GM12878 (cell line): ENCODE results near the gene ABHD2. TPM values are rescaled to one million over a fixed set of nuclear protein-coding genes. Genes with fewer than 3 reads are reported as not detected.

Source experiments
- ATAC-seq: fragments of 200-7000 bp; cut with Tn5 transposase; 3 replicates; pipeline ENCODE4 v1.9.1; 2020; ENCODE audit warnings: mild to moderate bottlenecking, moderate library complexity
- BruUV-seq: library from RNA; stranded (reverse); fragments of 400-500 nt; replicated peaks from 2 replicates; lab custom pipeline; 2021; lab: Mats Ljungman, UMichigan
- CTCF ChIA-PET: fragments of 300-600 bp; sonication (Branson Sonifier 250); formaldehyde crosslinking; extraction: SDS; loops from one replicate; lab custom pipeline; 2021; ENCODE audit warnings: inconsistent platforms; lab: Yijun Ruan, JAX
- POLR2A ChIA-PET: fragments of 350-600 bp; formaldehyde crosslinking; extraction: SDS; loops from one replicate; lab custom pipeline; 2021; ENCODE audit warnings: inconsistent platforms; lab: Charles Lee
- RAD21 ChIA-PET: fragments of 300-600 bp; sonication (Branson Sonifier 250); formaldehyde crosslinking; loops from one replicate; lab custom pipeline; 2023; ENCODE audit warnings: antibody characterized with exemption; ENCODE audit not compliant: unreplicated experiment; lab: Charles Lee
- SMC1A ChIA-PET: fragments of 300-600 bp; sonication (Branson Sonifier 250); formaldehyde crosslinking; loops from one replicate; lab custom pipeline; 2023; ENCODE audit not compliant: unreplicated experiment, uncharacterized antibody; lab: Charles Lee
- DNase-seq: peaks from one replicate; pipeline ENCODE4 v3.0.0-alpha.2; 2011; ENCODE audit warnings: low read depth, low spot score
- FAIRE-seq: peaks from 3 replicates; lab custom pipeline; 2011; peaks lifted over from hg19 to GRCh38; lab: Jason Lieb, UNC
- H2AFZ ChIP-seq: 2 replicates; pipeline ENCODE4 v1.6.0; 2011; ENCODE audit warnings: low read depth, low read length, control low read depth; ENCODE audit not compliant: control insufficient read depth
- H3K27ac ChIP-seq: 2 replicates; pipeline ENCODE4 v1.5.1; 2011; ENCODE audit warnings: control low read depth; ENCODE audit not compliant: control insufficient read depth, insufficient read depth
- H3K27me3 ChIP-seq, 2 experiments: replicated peaks in 1 of 2; 2 replicates each; pipeline versions ENCODE4 v1.6.0 to v1.6.1; 2011; ENCODE audit warnings: low read length in 1 of 2; ENCODE audit not compliant: control insufficient read depth in 2 of 2, insufficient read depth in 2 of 2
- H3K36me3 ChIP-seq, 2 experiments: 2 replicates each; pipeline ENCODE4 v1.5.1; 2011; ENCODE audit warnings: low read length in 1 of 2; ENCODE audit not compliant: control insufficient read depth in 2 of 2, insufficient read depth in 2 of 2
- H3K4me1 ChIP-seq: 2 replicates; pipeline ENCODE4 v1.6.1; 2011; ENCODE audit warnings: mild to moderate bottlenecking, low read length, moderate library complexity, mixed read lengths; ENCODE audit not compliant: control insufficient read depth, insufficient read depth
- H3K4me2 ChIP-seq: 2 replicates; pipeline ENCODE4 v1.6.0; 2011; ENCODE audit warnings: control low read depth; ENCODE audit not compliant: control insufficient read depth, insufficient read depth
- H3K4me3 ChIP-seq: fragments of 200-600 bp; sonication (generic); 2 replicates; pipeline ENCODE4 v1.5.1; 2016
- H3K79me2 ChIP-seq: 2 replicates; pipeline ENCODE4 v1.6.0; 2011; ENCODE audit warnings: low read length; ENCODE audit not compliant: control insufficient read depth, insufficient read depth
- H3K9ac ChIP-seq: 2 replicates; pipeline ENCODE4 v1.8.0; 2011; ENCODE audit warnings: low read length, control low read depth, mixed read lengths; ENCODE audit not compliant: control insufficient read depth, insufficient read depth
- H3K9me3 ChIP-seq: replicated peaks from 3 replicates; pipeline ENCODE4 v1.5.1; 2011; ENCODE audit warnings: mild to moderate bottlenecking, low read length; ENCODE audit not compliant: control insufficient read depth, insufficient read depth
- H4K20me1 ChIP-seq: 2 replicates; pipeline ENCODE4 v1.6.0; 2011; ENCODE audit not compliant: control insufficient read depth, insufficient read depth
- ATF7 ChIP-seq: fragments of 450-650 bp; IDR thresholded peaks from 2 replicates; pipeline ENCODE4 v1.6.1; 2016; ENCODE audit warnings: low read depth, mild to moderate bottlenecking
- BACH1 ChIP-seq: fragments of 450-650 bp; IDR thresholded peaks from 2 replicates; pipeline ENCODE4 v1.6.1; 2017; ENCODE audit warnings: mild to moderate bottlenecking, borderline replicate concordance
- BMI1 ChIP-seq: fragments of 450-650 bp; IDR thresholded peaks from 2 replicates; pipeline ENCODE4 v1.6.1; 2016; ENCODE audit warnings: mild to moderate bottlenecking, moderate library complexity, borderline replicate concordance
- CEBPZ ChIP-seq: fragments of 150-350 bp; IDR thresholded peaks from 2 replicates; pipeline ENCODE4 v1.6.1; 2016; ENCODE audit warnings: low read depth, low read length
- CREM ChIP-seq: IDR thresholded peaks from 2 replicates; pipeline ENCODE4 v1.6.1; 2014; ENCODE audit warnings: antibody characterized with exemption, low read depth
- EZH2 ChIP-seq: IDR thresholded peaks from 2 replicates; pipeline ENCODE4 v1.6.1; 2012; ENCODE audit warnings: low read depth, mild to moderate bottlenecking, control low read depth, inconsistent platforms, low read length, borderline replicate concordance; ENCODE audit not compliant: control insufficient read depth
- FOXM1 ChIP-seq: IDR thresholded peaks from 2 replicates; pipeline ENCODE4 v1.6.1; 2012; ENCODE audit warnings: low read depth, mild to moderate bottlenecking, inconsistent platforms, low read length, moderate library complexity
- NR2C1 ChIP-seq: fragments of 450-650 bp; IDR thresholded peaks from 2 replicates; pipeline ENCODE4 v1.6.1; 2017; ENCODE audit warnings: antibody characterized with exemption, mild to moderate bottlenecking, moderate library complexity
- NR2F1 ChIP-seq: fragments of 450-650 bp; conservative IDR thresholded peaks from 2 replicates; pipeline ENCODE4 v1.6.1; 2017; ENCODE audit warnings: mild to moderate bottlenecking
- STAT3 ChIP-seq: IDR thresholded peaks from 2 replicates; pipeline ENCODE4 v1.6.1; 2011; ENCODE audit warnings: low read depth, low read length, improper control_type of control experiment
- ZBTB40 ChIP-seq: fragments of 450-650 bp; IDR thresholded peaks from 2 replicates; pipeline ENCODE4 v1.6.1; 2016; ENCODE audit warnings: mild to moderate bottlenecking, moderate library complexity, borderline replicate concordance
- WGBS: methylation state at CpG from one replicate; pipeline ENCODE4 v1.1.6; 2016; ENCODE audit warnings: low lambda C conversion rate; ENCODE audit not compliant: insufficient replicate concordance, insufficient coverage; ENCODE audit errors: missing lambda C conversion rate; 5-methylcytosine and 5-hydroxymethylcytosine counted together
- in situ Hi-C: fragments of 300-500 bp; cut with MboI; formaldehyde crosslinking; loops from 9 replicates; pipeline ENCODE4 v1.14.3; 2018; ENCODE audit warnings: mixed read lengths
- intact Hi-C: fragments of 100-400 bp; cut with micrococcal nuclease; formaldehyde crosslinking; loops from one replicate; pipeline ENCODE4 v1.14.2; 2022; ENCODE audit not compliant: unreplicated experiment
- polyA plus RNA-seq, 11 experiments: library from polyadenylated mRNA; depleted of rRNA in 4 of 11; unstranded in 6 of 11; stranded (reverse) in 5 of 11; fragments of >200 nt; fragmentation: Nextera tagmentation in 4 of 11; fragmentation: Illumina TruSeq in 1 of 11; extraction: Ambion mirVana in 4 of 11; extraction: Trizol in 1 of 11; gene quantifications; 1 replicate in 1 of 11; 2 replicates in 10 of 11; pipeline versions ENCODE4 v1.2.1 to v1.2.3, GENCODE V29; 2011 to 2016; ENCODE audit warnings: inconsistent platforms in 2 of 11, missing spikeins in 2 of 11, low read depth in 1 of 11
- total RNA-seq, 4 experiments: library from RNA; depleted of rRNA in 3 of 4; stranded (reverse); fragments of >200 nt in 3 of 4; fragmentation: Illumina TruSeq in 1 of 4; extraction: Trizol in 1 of 4; gene quantifications; 2 replicates each; pipeline versions ENCODE4 v1.2.1 to v1.2.3, GENCODE V29; 2013 to 2021

Gene ABHD2
- total and polyA plus RNA-seq, 10 of the 15 experiments (the other 5 are each of a cell fraction or from before 2014, with no cell fraction given) = 1.2 to 33.6 (median 20.4) TPM

GRCh38 chr15:89194608-89195007 lies 106.4 kb downstream of the ABHD2 start (continued):
- TF ChIP-seq CEBPZ (no peak), EZH2 (no peak), STAT3 (no peak), BMI1 (no peak), BACH1 (no peak), CREM (no peak), NR2C1 (no peak)
- TF ChIP-seq, all 136 proteins: peak for 0

- ChIA-PET SMC1A (no interaction called here), CTCF (interaction anchor here (1.3 to 8.1 kb wide), 3 partner anchors 9 to 28 kb away, joined by 3 to 47 read pairs (median 6); no protein-coding TSS in a partner anchor), RAD21 (interaction anchor here (1.6 kb wide), 1 partner anchor 138 kb away, joined by 5 read pairs; no protein-coding TSS in a partner anchor), POLR2A (no interaction called here)
- no peak overlapping the region for H2AFZ ChIP-seq
- ATAC-seq (no peak), DNase-seq (no peak), FAIRE-seq (no peak)
- no peaks in the 10 kb centered on the region for H3K9me3 ChIP-seq
- no peaks in the 10 kb centered on the region for H3K4me1 ChIP-seq
- H3K36me3 ChIP-seq = peaks cover 3 to 5% of the 10 kb centered on the region in 2 experiments; a peak in 3 of 4 replicates
- 82% methylated on average over 8 of the region's 8 CpGs for WGBS
- BruUV-seq = no TSS peak
- no peak overlapping the region for H3K27ac ChIP-seq
- H3K4me3 ChIP-seq = no peak overlapping the region
- no peaks in the 10 kb centered on the region for H4K20me1 ChIP-seq
- no peak overlapping the region for H3K4me2 ChIP-seq
- intact Hi-C loops = no loop called here
- TF ChIP-seq FOXM1 = no peak
- no peak for TF ChIP-seq NR2F1
- TF ChIP-seq BMI1 = no peak
- no peak for TF ChIP-seq ATF7
- TF ChIP-seq ZBTB40 = no peak
- no peaks in the 10 kb centered on the region for H3K27me3 ChIP-seq
- no peaks in the 10 kb centered on the region for H3K79me2 ChIP-seq
- in situ Hi-C loops = no loop called here
- no peak overlapping the region for H3K9ac ChIP-seq
Observed at GRCh38 chr15:89195836-89196235, 107.6 kb downstream of the ABHD2 start.
